ENCODE data around the gene ZW10.
A peak's percentile ranks its signal among the peaks of the same experiment; 100 is the strongest.
"Not testable (repeated sequence)": the region's sequence is repeated elsewhere in the genome, so short reads cannot be mapped to it uniquely, and the experiment has no call there.

Gene ZW10

GRCh38 chr11:113773416-113774173 is at the start of gene ZW10:
ZW10 (minus strand) TSS chr11:113773692; CDS start chr11:113773666, 26 bp downstream.
- peak; percentile 46 for DNase-seq (ENCODE audit: low spot score)

- no peak for DNase-seq (ENCODE audit: low spot score)
These were observed 44.9 kb upstream of the ZW10 start for GRCh38 chr11:113818426-113818825.

GRCh38 chr11:113817626-113818025 is 44.1 kb upstream of the ZW10 start:
- no peak for DNase-seq (ENCODE audit: low spot score)

GRCh38 chr11:113817162-113817561 is 43.7 kb upstream of the ZW10 start:
- DNase-seq (ENCODE audit: low spot score): no peak

GRCh38 chr11:113814181-113814580 is 40.7 kb upstream of the ZW10 start:
- no peak for DNase-seq (ENCODE audit: low spot score)

GRCh38 chr11:113808931-113809330 is 35.4 kb upstream of the ZW10 start:
- DNase-seq (ENCODE audit: low spot score): no peak

- DNase-seq (ENCODE audit: low spot score): peak; percentile 29
These were observed 32.9 kb upstream of the ZW10 start for GRCh38 chr11:113806406-113806805.

GRCh38 chr11:113805640-113806039 is 32.1 kb upstream of the ZW10 start:
- no peak for DNase-seq (ENCODE audit: low spot score)

- DNase-seq (ENCODE audit: low spot score): no peak
These were observed 29.1 kb upstream of the ZW10 start for GRCh38 chr11:113802621-113803020.

- peak; percentile 41 for DNase-seq (ENCODE audit: low spot score)
These were observed 23.3 kb upstream of the ZW10 start for GRCh38 chr11:113796663-113797259.

GRCh38 chr11:113789675-113790320 is 16.3 kb upstream of the ZW10 start:
- no peak for DNase-seq (ENCODE audit: low spot score)

- not testable (repeated sequence) for DNase-seq (ENCODE audit: low spot score)
These were observed 15.5 kb upstream of the ZW10 start for GRCh38 chr11:113789016-113789415.

GRCh38 chr11:113782134-113782533 is 8.6 kb upstream of the ZW10 start:
- DNase-seq (ENCODE audit: low spot score): no peak

- no peak for DNase-seq (ENCODE audit: low spot score)
These were observed 8.2 kb upstream of the ZW10 start for GRCh38 chr11:113781682-113782081.

- no peak for DNase-seq (ENCODE audit: low spot score)
These were observed 6.0 kb upstream of the ZW10 start, which contains the start of gene CLDN25 for GRCh38 chr11:113779496-113779895. CLDN25 (plus strand) TSS chr11:113779796; CDS start chr11:113779796, 0 bp downstream.

- DNase-seq (ENCODE audit: low spot score): no peak
These were observed 4.8 kb upstream of the ZW10 start for GRCh38 chr11:113778111-113778910.

GRCh38 chr11:113774174-113774503 is 647 bp upstream of the ZW10 start:
- DNase-seq (ENCODE audit: low spot score): no peak

- peak; percentile 19 for DNase-seq (ENCODE audit: low spot score)
These were observed 438 bp downstream of the ZW10 start for GRCh38 chr11:113773092-113773415.

GRCh38 chr11:113771964-113772363 is 1.5 kb downstream of the ZW10 start:
- DNase-seq (ENCODE audit: low spot score): no peak

- DNase-seq (ENCODE audit: low spot score): no peak
These were observed 8.8 kb downstream of the ZW10 start for GRCh38 chr11:113764527-113765219.

- not testable (repeated sequence) for DNase-seq (ENCODE audit: low spot score)
These were observed 10.5 kb downstream of the ZW10 start for GRCh38 chr11:113763040-113763439.

GRCh38 chr11:113760241-113760640 is 13.3 kb downstream of the ZW10 start:
- DNase-seq (ENCODE audit: low spot score): no peak
